GM12878 (cell line): Measurements from ENCODE around the gene SLAMF8. TPM values are rescaled to one million over a fixed set of nuclear protein-coding genes. Genes with fewer than 3 reads are reported as not detected.

ENCODE experiments used
- CBX5 ChIP-seq: sonication (generic); IDR thresholded peaks from 2 replicates; pipeline ENCODE4 v1.6.1; 2016; ENCODE audit warnings: low read depth, moderate library complexity, mild to moderate bottlenecking, inconsistent platforms
- HDGF ChIP-seq: fragments of 450-650 bp; IDR thresholded peaks from 2 replicates; pipeline ENCODE4 v1.6.1; 2016; ENCODE audit warnings: antibody characterized with exemption
- MEF2B ChIP-seq: fragments of 450-650 bp; IDR thresholded peaks from 2 replicates; pipeline ENCODE4 v1.6.1; 2018; ENCODE audit warnings: mild to moderate bottlenecking, moderate library complexity; ENCODE audit not compliant: partially characterized antibody, poor library complexity, severe bottlenecking
- NR2F1 ChIP-seq: fragments of 450-650 bp; conservative IDR thresholded peaks from 2 replicates; pipeline ENCODE4 v1.6.1; 2017; ENCODE audit warnings: mild to moderate bottlenecking
- PML ChIP-seq: IDR thresholded peaks from 2 replicates; pipeline ENCODE4 v1.6.1; 2012; ENCODE audit warnings: low read length, inconsistent platforms
- RAD21 ChIP-seq: IDR thresholded peaks from 2 replicates; pipeline ENCODE4 v1.6.1; 2011; ENCODE audit warnings: mild to moderate bottlenecking, low read depth, low read length, moderate library complexity; ENCODE audit not compliant: insufficient read depth
- RFX5 ChIP-seq: IDR thresholded peaks from 2 replicates; pipeline ENCODE4 v1.6.1; 2011; ENCODE audit warnings: low read depth, low read length, improper control_type of control experiment
- SMC3 ChIP-seq: IDR thresholded peaks from 2 replicates; pipeline ENCODE4 v1.6.1; 2011; ENCODE audit warnings: low read length, improper control_type of control experiment, borderline replicate concordance
- SRF ChIP-seq, 2 experiments: IDR thresholded peaks; 2 replicates each; pipeline ENCODE4 v1.6.1; 2011; ENCODE audit warnings: low read depth in 2 of 2, low read length in 2 of 2, mild to moderate bottlenecking in 1 of 2, moderate library complexity in 1 of 2
- ZSCAN29 ChIP-seq: fragments of 450-650 bp; IDR thresholded peaks from 2 replicates; pipeline ENCODE4 v1.6.1; 2017; ENCODE audit warnings: mild to moderate bottlenecking, moderate library complexity
- polyA plus RNA-seq, 11 experiments: library from polyadenylated mRNA; depleted of rRNA in 4 of 11; unstranded in 6 of 11; stranded (reverse) in 5 of 11; fragments of >200 nt; fragmentation: Nextera tagmentation in 4 of 11; fragmentation: Illumina TruSeq in 1 of 11; extraction: Ambion mirVana in 4 of 11; extraction: Trizol in 1 of 11; gene quantifications; 1 replicate in 1 of 11; 2 replicates in 10 of 11; pipeline versions ENCODE4 v1.2.1 to v1.2.3, GENCODE V29; 2011 to 2016; ENCODE audit warnings: inconsistent platforms in 2 of 11, missing spikeins in 2 of 11, low read depth in 1 of 11
- total RNA-seq, 4 experiments: library from RNA; depleted of rRNA in 3 of 4; stranded (reverse); fragments of >200 nt in 3 of 4; fragmentation: Illumina TruSeq in 1 of 4; extraction: Trizol in 1 of 4; gene quantifications; 2 replicates each; pipeline versions ENCODE4 v1.2.1 to v1.2.3, GENCODE V29; 2013 to 2021
- TF ChIP-seq, protein P1 (sequence below), 3 experiments: IDR thresholded peaks in 2 of 3; conservative IDR thresholded peaks in 1 of 3; 2 replicates each; pipeline ENCODE4 v1.5.1; 2011; ENCODE audit warnings: low read depth in 3 of 3, low read length in 3 of 3, mild to moderate bottlenecking in 3 of 3, control low read depth in 2 of 3, moderate library complexity in 2 of 3, inconsistent platforms in 1 of 3, mixed read lengths in 1 of 3; ENCODE audit not compliant: control insufficient read depth in 2 of 3, insufficient read depth in 1 of 3; ENCODE audit errors: extremely low read depth in 1 of 3
- TF ChIP-seq, protein P2 (sequence below): IDR thresholded peaks from 2 replicates; pipeline ENCODE4 v1.6.1; 2012; ENCODE audit warnings: improper control_type of control experiment, low read depth, low read length; ENCODE audit not compliant: insufficient replicate concordance
- TF ChIP-seq, protein P3 (sequence below): IDR thresholded peaks from 2 replicates; pipeline ENCODE4 v1.6.1; 2011; ENCODE audit warnings: mild to moderate bottlenecking, low read depth, low read length, moderate library complexity; ENCODE audit not compliant: insufficient replicate concordance
- TF ChIP-seq, protein P4 (sequence below): fragments of 150-350 bp; IDR thresholded peaks from 2 replicates; pipeline ENCODE4 v1.6.1; 2016; ENCODE audit warnings: low read depth, low read length
- TF ChIP-seq, protein P5 (sequence below): IDR thresholded peaks from 2 replicates; pipeline ENCODE4 v1.6.1; 2012; ENCODE audit warnings: low read depth, low read length, improper control_type of control experiment

Gene SLAMF8
- total and polyA plus RNA-seq, 10 of the 15 experiments (the other 5 are each of a cell fraction or from before 2014, with no cell fraction given) = 0.04 to 0.69 (median 0.10) TPM; not detected in 3

DNA sequence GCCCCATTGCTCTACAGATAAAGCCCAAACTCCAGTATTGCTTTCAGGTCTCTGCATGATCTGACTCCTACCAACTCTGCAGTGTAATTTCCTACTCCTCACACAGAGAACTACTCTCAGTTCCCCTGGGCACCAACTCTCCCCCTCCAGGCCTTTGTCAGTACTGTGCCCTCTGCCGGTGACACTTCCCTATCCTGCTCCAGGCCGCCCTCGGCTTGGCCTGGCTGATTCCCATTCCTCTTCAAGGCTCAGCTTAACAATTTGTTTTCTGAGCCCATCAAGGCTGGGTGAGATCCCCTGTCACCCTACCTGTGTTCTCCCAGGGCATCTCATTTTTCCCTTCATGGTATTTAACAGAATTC, 2.6 kb downstream of the SLAMF8 start (continued):
- TF ChIP-seq, protein P1, sequence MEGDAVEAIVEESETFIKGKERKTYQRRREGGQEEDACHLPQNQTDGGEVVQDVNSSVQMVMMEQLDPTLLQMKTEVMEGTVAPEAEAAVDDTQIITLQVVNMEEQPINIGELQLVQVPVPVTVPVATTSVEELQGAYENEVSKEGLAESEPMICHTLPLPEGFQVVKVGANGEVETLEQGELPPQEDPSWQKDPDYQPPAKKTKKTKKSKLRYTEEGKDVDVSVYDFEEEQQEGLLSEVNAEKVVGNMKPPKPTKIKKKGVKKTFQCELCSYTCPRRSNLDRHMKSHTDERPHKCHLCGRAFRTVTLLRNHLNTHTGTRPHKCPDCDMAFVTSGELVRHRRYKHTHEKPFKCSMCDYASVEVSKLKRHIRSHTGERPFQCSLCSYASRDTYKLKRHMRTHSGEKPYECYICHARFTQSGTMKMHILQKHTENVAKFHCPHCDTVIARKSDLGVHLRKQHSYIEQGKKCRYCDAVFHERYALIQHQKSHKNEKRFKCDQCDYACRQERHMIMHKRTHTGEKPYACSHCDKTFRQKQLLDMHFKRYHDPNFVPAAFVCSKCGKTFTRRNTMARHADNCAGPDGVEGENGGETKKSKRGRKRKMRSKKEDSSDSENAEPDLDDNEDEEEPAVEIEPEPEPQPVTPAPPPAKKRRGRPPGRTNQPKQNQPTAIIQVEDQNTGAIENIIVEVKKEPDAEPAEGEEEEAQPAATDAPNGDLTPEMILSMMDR (IDR thresholded peaks at IDR 0.05 in 2 of 3, conservative IDR thresholded peaks at IDR 0.05 in 1 of 3; ENCODE audit: control insufficient read depth in 2 of 3, extremely low read depth in 1 of 3, insufficient read depth in 1 of 3, low read depth in 3 of 3, low read length in 3 of 3) = peak; percentile 46 to 71 (median 66)
- TF ChIP-seq, protein P2, sequence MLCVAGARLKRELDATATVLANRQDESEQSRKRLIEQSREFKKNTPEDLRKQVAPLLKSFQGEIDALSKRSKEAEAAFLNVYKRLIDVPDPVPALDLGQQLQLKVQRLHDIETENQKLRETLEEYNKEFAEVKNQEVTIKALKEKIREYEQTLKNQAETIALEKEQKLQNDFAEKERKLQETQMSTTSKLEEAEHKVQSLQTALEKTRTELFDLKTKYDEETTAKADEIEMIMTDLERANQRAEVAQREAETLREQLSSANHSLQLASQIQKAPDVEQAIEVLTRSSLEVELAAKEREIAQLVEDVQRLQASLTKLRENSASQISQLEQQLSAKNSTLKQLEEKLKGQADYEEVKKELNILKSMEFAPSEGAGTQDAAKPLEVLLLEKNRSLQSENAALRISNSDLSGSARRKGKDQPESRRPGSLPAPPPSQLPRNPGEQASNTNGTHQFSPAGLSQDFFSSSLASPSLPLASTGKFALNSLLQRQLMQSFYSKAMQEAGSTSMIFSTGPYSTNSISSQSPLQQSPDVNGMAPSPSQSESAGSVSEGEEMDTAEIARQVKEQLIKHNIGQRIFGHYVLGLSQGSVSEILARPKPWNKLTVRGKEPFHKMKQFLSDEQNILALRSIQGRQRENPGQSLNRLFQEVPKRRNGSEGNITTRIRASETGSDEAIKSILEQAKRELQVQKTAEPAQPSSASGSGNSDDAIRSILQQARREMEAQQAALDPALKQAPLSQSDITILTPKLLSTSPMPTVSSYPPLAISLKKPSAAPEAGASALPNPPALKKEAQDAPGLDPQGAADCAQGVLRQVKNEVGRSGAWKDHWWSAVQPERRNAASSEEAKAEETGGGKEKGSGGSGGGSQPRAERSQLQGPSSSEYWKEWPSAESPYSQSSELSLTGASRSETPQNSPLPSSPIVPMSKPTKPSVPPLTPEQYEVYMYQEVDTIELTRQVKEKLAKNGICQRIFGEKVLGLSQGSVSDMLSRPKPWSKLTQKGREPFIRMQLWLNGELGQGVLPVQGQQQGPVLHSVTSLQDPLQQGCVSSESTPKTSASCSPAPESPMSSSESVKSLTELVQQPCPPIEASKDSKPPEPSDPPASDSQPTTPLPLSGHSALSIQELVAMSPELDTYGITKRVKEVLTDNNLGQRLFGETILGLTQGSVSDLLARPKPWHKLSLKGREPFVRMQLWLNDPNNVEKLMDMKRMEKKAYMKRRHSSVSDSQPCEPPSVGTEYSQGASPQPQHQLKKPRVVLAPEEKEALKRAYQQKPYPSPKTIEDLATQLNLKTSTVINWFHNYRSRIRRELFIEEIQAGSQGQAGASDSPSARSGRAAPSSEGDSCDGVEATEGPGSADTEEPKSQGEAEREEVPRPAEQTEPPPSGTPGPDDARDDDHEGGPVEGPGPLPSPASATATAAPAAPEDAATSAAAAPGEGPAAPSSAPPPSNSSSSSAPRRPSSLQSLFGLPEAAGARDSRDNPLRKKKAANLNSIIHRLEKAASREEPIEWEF = no peak
- TF ChIP-seq CBX5 (no peak), ZSCAN29 (no peak), HDGF (no peak), MEF2B (no peak), PML (no peak), SRF (IDR thresholded peaks at IDR 0.05; ENCODE audit: low read depth in 2 of 2, low read length in 2 of 2) (no peak), RAD21 (0 out of 2 replicates have a peak, but pooled peaks have one; percentile 26), RFX5 (no peak), NR2F1 (no peak), SMC3 (peak; percentile 50)
- TF ChIP-seq, protein P3, sequence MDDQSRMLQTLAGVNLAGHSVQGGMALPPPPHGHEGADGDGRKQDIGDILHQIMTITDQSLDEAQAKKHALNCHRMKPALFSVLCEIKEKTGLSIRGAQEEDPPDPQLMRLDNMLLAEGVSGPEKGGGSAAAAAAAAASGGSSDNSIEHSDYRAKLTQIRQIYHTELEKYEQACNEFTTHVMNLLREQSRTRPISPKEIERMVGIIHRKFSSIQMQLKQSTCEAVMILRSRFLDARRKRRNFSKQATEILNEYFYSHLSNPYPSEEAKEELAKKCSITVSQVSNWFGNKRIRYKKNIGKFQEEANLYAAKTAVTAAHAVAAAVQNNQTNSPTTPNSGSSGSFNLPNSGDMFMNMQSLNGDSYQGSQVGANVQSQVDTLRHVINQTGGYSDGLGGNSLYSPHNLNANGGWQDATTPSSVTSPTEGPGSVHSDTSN = no peak
- TF ChIP-seq, protein P4, sequence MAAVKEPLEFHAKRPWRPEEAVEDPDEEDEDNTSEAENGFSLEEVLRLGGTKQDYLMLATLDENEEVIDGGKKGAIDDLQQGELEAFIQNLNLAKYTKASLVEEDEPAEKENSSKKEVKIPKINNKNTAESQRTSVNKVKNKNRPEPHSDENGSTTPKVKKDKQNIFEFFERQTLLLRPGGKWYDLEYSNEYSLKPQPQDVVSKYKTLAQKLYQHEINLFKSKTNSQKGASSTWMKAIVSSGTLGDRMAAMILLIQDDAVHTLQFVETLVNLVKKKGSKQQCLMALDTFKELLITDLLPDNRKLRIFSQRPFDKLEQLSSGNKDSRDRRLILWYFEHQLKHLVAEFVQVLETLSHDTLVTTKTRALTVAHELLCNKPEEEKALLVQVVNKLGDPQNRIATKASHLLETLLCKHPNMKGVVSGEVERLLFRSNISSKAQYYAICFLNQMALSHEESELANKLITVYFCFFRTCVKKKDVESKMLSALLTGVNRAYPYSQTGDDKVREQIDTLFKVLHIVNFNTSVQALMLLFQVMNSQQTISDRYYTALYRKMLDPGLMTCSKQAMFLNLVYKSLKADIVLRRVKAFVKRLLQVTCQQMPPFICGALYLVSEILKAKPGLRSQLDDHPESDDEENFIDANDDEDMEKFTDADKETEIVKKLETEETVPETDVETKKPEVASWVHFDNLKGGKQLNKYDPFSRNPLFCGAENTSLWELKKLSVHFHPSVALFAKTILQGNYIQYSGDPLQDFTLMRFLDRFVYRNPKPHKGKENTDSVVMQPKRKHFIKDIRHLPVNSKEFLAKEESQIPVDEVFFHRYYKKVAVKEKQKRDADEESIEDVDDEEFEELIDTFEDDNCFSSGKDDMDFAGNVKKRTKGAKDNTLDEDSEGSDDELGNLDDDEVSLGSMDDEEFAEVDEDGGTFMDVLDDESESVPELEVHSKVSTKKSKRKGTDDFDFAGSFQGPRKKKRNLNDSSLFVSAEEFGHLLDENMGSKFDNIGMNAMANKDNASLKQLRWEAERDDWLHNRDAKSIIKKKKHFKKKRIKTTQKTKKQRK = no peak
- TF ChIP-seq, protein P5, sequence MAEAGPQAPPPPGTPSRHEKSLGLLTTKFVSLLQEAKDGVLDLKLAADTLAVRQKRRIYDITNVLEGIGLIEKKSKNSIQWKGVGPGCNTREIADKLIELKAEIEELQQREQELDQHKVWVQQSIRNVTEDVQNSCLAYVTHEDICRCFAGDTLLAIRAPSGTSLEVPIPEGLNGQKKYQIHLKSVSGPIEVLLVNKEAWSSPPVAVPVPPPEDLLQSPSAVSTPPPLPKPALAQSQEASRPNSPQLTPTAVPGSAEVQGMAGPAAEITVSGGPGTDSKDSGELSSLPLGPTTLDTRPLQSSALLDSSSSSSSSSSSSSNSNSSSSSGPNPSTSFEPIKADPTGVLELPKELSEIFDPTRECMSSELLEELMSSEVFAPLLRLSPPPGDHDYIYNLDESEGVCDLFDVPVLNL = no peak
- TF ChIP-seq, all 136 proteins: peak for 5
